Activated CD8-positive, alpha-beta memory T cell treated with anti-CD3 and anti-CD28 coated beads, Interleukin-2, amount 50 U/mL, for 48 hours (primary cell): ENCODE data around the gene MEGF11.

Experiments used
- DNase-seq: peaks from one replicate; pipeline ENCODE4 v3.0.0-alpha.2; 2020

Gene MEGF11

DNA sequence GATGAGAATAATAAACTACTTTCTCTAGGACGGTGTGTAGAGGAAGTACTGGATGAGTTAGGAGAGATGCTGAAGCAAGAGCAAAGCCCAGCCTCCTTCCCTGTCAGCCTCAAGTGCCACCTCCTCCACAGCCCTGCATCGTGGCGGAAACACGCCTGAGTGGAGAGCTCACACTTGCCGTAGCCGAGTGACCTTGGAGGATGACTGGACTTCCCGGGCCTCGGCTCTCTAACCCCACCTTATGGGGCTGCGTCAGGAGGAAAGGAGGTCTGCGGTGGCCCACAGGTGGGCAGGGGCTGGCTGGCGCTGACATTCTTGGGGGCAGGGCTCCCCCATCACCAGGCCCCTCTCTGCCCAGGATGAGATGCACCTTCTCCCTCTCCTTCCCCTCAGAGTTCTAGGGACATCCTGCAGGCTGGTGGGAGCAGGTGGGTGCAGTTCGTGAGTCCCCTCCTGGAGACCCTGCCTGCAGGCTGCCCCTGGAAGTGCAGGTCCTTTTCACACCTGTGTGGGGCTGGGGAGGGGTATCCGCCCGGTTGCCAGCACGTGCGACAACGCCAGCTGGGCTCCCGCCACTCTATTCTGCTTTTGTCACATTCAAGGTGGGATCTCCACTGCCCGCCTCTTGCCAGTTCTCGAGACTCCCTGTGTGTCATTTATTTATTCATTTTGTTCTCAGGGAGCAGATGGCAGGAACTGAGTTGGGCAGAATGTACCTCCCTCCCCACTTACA is 175.2 kb downstream of the MEGF11 start:
- DNase-seq = no peak

DNA sequence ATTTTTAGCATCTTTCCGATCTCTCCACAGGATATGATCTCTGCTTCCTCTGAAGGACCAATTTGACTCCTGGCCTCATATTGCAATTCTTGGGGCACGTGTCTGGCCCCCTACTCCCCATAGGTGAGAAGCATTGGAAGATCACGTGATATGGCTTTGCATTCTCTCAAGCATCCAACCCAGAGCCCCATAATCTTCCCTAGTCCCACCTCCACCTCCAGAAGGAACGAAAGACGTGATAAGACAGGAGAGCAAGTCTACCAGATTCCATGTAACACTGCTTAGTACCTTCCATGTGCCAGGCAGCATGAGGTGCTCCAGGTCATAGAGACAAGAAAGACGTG is 176.3 kb downstream of the MEGF11 start:
- no peak for DNase-seq

DNA sequence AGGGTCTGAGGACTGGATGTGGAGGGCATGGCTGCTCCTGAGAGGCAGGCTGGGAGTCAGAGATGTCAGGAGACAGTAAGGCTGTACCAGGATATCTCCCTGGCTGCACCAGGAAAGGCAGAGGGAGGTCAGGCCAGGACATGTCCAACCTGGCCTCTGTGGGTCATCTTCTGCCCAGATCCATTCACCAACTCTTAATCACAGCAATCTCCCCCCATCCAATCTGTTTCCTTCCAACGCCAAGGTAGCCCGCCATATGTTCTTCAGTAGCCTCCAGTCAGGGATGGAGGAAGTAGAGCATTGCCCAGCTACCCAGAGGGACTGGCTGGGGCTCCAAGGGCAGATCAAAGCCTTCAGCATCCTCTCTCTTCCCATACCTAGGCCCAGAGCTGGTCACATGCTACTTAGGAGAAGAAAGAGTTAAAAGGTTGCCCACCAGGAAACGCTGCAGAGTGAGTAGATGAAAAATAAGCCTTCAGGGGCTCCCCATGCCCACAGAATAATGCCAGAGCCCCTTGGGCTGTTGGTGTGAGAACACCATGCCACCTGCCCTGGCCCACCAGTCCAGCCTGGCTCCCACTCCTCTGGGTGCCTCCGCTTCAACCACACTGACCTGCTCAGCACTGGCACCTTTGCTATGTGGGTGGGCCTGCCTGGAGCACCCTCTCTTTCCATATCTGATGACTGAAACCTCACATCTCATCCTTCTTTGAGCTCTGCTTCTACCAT is 176.8 kb downstream of the MEGF11 start:
- no peak for DNase-seq

GRCh38 chr15:66075947-66076346 is 177.6 kb downstream of the MEGF11 start:
- DNase-seq = no peak

DNA sequence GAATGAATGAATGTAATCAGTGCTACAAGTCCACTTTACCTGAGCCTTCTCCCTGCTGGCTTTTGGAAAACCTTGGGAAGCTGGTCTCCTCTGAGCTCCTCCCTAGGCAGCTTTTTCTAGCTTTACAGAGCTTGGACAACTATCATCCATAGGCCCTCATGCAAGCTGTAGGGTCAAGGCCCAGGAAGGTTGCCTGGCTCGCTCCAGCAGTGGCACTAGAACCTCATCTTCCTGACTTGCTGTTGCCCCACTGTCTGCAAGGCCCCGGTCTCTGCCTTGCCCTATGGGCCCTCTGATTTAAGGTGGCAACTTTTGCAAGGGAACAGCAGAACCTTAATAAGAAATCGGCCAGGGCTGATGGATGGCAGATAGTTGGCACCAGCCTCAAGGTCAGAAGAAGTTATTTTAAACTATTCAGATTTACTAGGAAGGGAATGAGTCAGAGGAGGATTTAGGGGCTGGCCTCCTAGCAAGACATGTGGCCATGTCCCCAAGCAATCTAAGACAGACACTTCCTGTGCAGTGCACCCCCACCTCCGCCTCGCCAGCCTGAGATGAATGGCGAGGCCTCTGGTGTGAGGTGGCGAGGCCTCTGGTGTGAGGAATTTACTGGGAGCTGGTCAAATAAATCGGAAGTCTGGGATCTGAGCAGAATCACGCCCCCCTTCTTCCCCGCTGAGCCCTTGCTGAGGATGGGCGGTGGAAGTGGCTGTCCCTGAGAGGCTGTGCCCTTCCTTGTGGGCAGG is 180.8 kb downstream of the MEGF11 start:
- no peak for DNase-seq

DNA sequence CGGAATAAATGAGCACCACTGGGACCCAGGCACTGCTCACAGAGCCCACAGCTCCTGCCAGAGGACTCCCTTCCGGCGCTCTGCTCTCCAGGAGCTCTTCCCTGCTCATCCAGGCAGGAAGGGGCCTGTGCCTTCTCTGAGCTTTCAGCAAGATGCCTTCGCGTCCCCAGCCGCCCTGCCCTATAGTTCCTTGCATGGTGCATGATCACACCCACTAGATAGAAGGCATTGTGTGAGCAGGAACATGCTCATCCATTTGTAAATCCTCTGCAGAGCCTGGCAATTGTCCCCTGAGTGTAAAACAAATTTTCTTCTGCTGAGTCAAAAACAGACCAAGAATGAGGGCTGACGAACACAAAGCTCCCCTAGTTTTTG is 181.6 kb downstream of the MEGF11 start:
- no peak for DNase-seq

GRCh38 chr15:66071160-66071920 is 182.2 kb downstream of the MEGF11 start:
- no peak for DNase-seq

GRCh38 chr15:66070220-66070934 is 183.2 kb downstream of the MEGF11 start:
- no peak for DNase-seq

DNA sequence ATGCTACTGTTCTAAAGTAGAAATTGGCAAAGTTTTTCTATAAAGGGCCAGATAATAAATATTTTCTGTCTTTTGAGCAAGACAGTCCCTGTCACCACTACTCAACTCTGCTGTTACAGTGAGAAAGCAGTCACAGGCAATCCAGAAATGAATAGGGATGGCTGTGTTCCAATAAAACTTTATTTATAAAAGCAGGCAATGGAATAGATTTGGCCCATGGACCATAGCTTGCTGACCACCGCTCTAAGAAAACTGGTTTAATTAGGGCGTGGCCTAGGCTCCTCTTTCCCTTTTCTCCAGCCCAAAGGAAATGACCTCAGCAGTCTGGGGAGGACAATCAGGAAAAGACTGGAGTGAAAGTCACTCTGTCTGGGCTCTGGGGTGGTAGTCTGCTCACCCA is 183.8 kb downstream of the MEGF11 start:
- no peak for DNase-seq

DNA sequence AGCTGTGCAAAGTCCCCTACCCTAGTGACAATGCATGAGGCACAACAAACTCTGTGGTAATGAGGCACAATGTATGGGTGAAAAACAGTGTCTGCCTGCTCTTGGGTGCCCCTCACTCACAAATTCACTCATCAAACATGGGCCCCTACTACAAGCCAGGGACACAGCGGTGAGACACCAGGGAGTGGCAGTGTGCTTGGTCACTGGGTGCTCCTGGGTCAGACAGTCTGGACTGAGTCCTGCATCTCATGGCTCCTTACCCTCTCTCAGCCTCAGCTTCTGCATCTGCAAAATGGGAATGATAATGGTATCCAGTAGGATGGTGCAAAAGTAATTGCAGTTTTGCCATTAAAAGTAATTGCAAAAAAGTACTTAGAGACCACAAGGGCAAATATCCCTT is 184.7 kb downstream of the MEGF11 start:
- no peak for DNase-seq

DNA sequence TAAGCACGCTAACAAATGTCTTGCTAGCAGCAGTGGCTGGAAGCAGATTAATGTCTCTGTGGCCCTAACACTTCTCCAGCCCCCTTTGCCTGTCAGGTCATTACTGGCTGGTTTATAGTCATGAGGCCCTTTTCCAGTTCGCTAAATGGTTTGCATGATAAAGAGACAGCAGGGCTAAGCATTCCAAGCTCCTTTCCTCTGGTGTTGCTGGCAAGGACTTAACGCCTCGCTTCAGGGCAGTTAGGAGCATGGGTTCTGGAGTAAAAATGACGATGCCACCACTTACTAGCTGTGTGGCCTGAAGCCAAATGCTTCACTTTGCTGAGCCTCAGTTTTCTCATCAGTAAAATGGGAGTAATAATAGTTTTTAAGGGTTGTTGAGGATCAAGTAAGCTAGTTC is 185.9 kb downstream of the MEGF11 start:
- no peak for DNase-seq

DNA sequence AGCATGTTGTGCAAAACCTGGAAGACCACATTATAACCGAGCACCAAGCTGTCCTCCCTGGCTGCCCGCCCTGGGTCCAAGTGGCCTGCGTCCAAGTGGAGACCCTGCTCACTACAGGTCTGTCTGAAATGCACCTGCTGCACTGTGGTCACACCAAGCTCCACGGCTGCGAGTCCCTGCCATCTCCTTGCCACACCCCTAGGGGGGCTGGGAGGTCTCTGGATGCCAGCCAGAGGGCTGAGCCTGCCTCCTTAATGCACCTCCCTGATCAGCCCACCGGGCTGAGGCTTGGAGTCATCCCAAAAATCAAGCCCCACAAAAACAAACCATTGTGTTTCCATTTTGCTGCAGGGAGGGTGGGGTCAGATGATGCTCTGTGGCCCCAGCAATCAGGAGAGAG is 187.1 kb downstream of the MEGF11 start:
- no peak for DNase-seq

- DNase-seq = no peak
Measured at GRCh38 chr15:66066005-66066404, 187.5 kb downstream of the MEGF11 start.

DNA sequence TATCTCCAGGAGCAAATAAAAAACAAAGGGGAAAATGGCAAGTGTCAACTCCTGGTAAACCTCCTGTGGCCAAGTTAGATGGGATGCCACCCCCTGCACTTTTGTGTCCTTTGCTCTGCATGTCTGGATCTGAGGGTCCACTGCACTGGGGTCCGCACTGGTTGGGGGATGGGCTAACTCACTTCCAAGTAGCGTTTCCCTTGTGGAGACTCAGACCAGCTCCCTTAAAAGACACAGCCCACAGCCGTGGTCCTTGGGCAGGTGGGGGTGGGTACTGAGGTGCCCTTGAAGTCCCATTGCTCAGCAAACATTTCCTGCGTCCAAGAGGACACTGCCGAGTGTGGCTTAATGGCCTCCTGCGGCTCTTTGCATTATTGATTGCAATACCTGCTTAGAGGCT is 188.2 kb downstream of the MEGF11 start:
- DNase-seq = no peak

DNA sequence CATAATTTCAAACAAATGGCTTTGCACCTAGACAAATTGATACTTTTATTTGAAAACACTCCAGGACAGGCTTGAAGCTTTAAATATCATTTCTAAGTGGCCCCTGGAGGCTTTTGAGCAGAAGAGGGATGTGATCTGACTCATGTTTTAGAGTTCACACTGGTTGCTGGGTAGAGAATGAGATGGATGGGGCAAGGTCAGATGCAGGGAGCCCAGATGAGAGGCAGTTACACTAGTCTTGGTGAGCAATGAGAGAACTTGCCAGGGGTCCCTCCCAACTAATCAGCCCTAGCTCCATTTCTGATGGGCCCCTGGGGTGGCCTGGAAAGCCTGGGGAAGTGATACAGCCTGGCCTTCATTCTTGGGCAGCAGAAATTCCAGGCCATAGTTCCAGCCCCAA is 190.4 kb downstream of the MEGF11 start:
- no peak for DNase-seq

GRCh38 chr15:66057089-66057488 is 196.5 kb downstream of the MEGF11 start:
- DNase-seq = no peak

- DNase-seq = no peak
Measured at GRCh38 chr15:66053991-66054390, 199.6 kb downstream of the MEGF11 start.

DNA sequence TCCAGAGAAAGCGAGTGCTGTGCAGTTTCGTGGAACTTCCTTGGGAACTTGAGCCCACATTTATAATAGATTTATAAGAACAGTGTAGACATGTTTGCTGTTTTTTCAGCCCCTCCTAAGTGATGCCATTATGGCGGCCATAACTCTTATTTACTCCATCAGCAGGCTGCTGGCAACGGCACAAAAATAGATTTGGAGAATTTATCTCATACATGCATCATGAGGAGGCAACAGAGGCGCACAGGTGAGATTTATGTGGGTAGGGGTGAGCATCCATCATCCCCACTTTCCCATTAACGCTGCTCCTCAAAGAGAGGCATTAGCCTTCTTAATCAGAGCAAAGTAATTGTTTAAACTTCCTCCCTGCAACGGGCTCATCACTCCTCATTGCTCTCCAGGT is 201.7 kb downstream of the MEGF11 start:
- no peak for DNase-seq

DNA sequence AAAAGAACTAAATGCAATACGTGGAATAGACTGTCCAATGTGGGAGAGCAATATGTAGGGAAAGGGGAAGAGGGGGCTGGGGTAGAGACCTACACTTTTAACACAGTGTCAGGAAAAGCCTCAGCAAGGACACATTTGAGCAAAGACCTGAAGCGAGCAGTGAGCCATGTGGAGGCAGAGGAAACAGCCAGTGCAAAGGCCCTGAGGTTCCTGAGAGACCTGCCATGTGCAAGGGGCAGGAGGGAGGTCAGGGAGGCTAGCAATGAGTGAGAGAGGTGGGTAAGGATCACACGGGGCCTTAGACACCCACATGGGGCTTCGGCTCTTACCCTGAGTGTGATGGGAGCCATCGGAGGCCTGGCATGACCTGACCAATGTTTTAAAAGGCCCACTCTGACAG is 203.3 kb downstream of the MEGF11 start:
- no peak for DNase-seq

DNA sequence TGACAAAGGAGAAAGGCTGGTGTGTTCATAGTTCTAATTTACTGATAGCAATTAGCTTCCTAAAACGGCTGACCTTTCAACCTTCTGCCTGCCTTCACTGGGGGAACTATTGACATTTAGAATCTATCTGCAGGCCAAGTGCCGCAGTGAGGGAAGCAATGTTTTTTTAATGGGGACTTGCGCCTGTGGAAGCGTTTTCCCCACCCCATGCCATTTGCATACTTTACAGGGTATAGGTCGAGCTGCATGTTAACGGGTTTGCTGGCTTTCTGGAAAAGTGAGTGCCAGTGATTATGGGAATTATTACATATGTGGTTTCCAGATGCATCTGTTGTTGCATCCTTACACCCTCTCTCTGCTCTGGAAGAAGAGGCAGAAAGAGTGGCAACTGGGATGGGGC is 204.2 kb downstream of the MEGF11 start:
- DNase-seq = no peak

- no peak for DNase-seq
Measured at GRCh38 chr15:66047321-66048024, 206.1 kb downstream of the MEGF11 start.

DNA sequence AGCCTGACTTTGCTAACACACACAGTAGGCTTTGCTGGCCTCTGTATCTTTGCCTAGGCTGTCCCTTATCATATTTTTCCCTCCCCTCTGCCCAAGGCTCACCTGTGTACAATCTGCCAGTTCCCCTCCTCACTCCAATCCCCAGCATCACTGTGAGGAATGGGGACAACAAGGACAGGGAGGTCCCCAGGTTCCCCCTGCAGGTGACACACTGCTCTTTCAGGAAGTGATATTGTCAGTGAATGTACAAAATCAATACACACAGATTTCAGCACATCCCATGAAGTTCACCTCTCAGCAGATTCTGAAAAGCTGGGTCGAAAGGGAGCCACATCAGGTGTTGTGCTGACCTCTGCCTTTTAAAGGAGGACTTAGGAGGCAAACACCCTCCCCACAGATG is 206.8 kb downstream of the MEGF11 start:
- no peak for DNase-seq
